Measurements from ENCODE around the gene TLR8. TPM values are rescaled to one million over a fixed set of nuclear protein-coding genes. Genes with fewer than 3 reads are reported as not detected.

The TLR8 gene
- polyA plus RNA-seq (2012; ENCODE audit: insufficient read depth, insufficient read length): not detected

GRCh38 chrX:12906046-12906761, at the start of gene TLR8:
TLR8 (plus strand) TSS chrX:12906620; CDS start chrX:12906707, 87 bp downstream.
- H3K4me3 ChIP-seq (ENCODE audit: low read length): no peak within 1 kb of the TSS
- no peak for DNase-seq (ENCODE audit: low read depth, low spot score)

DNA sequence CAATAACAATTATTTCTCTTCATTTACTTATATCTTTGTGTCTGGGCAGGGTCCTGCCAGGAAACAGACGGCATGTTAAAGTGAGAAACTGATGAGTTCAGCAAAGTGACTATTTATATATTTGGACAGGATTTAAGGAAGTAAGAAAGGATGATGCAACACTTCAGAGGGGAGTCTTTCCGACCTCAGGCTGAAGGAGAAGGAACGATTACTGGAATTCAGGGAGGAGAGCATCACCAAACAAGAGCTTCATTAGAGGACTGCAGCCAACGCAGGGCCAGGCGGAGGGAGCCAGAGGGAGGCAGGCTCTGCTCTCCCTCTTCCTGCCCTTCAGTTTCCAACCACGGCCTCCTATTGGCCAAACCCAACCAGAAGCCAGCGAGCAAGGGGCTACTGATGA, 41.1 kb upstream of the TLR8 start:
- no peak for DNase-seq (ENCODE audit: low read depth, low spot score)

GRCh38 chrX:12866451-12867377, 39.7 kb upstream of the TLR8 start, which contains the start of gene TLR7:
TLR7 (plus strand) TSS chrX:12867072; CDS start chrX:12867579, 507 bp downstream.
- no peak within 1 kb of the TSS for H3K4me3 ChIP-seq (ENCODE audit: low read length)
- no peak for DNase-seq (ENCODE audit: low read depth, low spot score)

More for the DNA sequence above, 41.1 kb upstream of the TLR8 start:
- H3K4me3 ChIP-seq (ENCODE audit: low read length): no peak overlapping the region

DNA sequence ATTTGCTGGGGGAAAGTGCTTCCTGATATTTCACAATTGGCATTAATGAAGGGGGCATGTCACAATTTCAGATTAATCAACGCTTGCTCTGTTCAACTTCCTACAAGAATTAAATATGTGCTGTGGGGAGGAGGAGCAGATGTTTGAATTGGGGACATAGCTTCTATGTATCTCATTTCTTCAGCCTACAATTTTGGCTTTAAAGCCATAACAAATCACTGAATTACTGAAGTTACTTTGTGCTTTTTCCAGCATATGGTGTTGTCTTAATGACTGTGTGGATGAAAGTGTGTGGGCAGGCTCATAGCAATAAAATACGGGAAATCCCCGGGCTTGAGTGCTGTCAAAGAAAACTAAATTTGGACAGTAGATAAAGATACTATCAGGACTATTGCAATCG, 38.7 kb upstream of the TLR8 start:
- no peak overlapping the region for H3K4me3 ChIP-seq (ENCODE audit: low read length)
- DNase-seq (ENCODE audit: low read depth, low spot score): no peak

DNA sequence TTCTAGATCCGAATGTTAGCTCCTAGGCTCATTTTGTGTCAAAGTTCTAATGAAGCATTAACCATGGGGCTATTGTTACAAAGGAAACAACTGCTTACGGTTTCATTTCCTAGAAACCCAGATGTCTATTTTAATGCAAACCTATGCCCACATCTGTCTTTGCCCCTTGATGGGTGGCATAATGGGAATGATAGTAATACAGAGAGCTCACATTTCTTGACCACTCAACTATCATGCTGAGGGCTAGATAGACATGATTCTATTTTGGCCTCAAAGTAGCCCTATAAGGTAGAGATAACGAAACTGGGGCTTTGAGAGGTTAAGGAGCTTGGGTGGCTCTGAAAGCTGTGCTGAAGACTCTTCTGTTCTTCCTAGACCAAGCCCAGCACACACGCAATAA, 37.7 kb upstream of the TLR8 start:
- no peak for DNase-seq (ENCODE audit: low read depth, low spot score)
- H3K4me3 ChIP-seq (ENCODE audit: low read length): no peak overlapping the region

DNA sequence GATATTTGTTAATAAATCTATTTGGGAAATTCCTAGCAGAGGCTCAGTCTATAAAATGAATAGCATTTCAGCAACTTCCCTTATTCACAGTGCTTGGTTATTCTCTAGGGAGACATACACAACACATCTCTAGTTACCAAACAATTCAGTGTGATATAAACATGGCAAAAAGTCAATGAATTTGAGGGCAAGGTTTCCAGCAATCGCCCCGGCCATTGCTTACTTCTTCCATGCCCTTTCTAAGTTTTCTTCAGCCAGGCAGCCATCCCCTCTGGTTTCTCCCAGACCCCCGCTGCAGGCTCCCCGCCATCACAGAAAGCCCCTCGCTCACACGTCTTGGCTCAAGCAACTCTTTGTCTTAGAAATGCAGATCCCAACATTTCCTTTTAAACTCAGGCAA, 35.2 kb upstream of the TLR8 start:
- DNase-seq (ENCODE audit: low read depth, low spot score): no peak
- H3K4me3 ChIP-seq (ENCODE audit: low read length): no peak overlapping the region

DNA sequence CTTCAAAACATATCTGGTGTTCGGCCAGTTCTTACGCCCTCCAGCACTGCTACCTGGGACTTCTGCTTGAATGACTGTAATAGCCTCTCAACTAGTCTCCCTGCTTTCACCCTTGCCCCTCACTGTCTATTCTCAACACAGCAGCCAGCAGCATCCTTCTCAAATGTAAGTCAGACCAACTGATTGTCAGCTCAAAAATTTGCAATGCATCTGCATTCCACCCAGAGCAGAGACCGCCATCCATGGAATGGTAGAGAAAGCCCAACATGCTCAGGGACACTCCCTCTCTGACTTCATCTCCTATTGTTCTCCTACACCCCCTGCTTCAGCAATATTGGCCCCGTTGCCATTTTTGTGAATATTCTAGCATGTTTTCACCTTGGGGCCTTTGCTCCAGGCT, 33.7 kb upstream of the TLR8 start:
- DNase-seq (ENCODE audit: low read depth, low spot score): no peak
- no peak overlapping the region for H3K4me3 ChIP-seq (ENCODE audit: low read length)

GRCh38 chrX:12874581-12874980, 31.8 kb upstream of the TLR8 start:
- no peak for DNase-seq (ENCODE audit: low read depth, low spot score)
- no peak overlapping the region for H3K4me3 ChIP-seq (ENCODE audit: low read length)

DNA sequence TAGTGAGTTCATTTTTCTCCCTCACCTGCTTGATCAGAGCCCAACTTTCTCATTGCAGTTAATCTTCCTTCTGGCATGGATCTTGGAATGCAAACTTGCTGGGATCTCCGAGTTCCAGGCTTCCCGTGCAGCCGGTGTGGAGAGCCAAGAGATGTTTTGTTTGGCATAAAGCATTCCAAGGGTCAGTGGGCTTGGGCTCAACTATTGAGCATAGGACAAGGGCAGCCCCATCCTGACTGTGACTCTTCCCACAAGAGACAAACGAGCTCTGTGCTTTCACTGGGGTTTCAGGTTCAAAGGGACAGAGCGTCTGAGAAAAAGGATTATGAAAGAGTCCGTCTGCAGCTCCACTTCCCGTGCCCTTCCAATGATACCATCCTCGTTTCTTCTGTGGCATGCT, 29.0 kb upstream of the TLR8 start:
- DNase-seq (ENCODE audit: low read depth, low spot score): no peak
- H3K4me3 ChIP-seq (ENCODE audit: low read length): no peak overlapping the region

DNA sequence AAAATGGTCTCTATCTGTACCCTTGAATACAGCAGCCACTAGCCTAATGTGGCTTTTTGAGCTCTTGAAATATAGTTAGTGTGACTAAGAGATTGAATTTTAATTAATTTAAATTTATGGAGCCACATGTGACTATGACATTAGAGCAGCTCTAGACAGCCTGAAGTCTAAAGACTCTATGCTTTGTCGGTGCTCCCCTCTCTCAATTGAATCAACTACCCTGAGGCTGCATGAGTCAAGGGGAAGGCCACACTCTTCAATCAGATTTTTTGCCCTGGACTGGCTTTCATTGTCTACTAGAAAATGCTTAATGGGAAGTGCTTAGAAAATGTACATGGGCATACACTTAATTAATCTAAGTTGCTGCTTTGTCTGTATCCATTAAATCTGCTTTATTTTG, 27.9 kb upstream of the TLR8 start:
- no peak overlapping the region for H3K4me3 ChIP-seq (ENCODE audit: low read length)
- no peak for DNase-seq (ENCODE audit: low read depth, low spot score)

GRCh38 chrX:12881914-12882313, 24.5 kb upstream of the TLR8 start:
- H3K4me3 ChIP-seq (ENCODE audit: low read length): no peak overlapping the region
- DNase-seq (ENCODE audit: low read depth, low spot score): no peak

DNA sequence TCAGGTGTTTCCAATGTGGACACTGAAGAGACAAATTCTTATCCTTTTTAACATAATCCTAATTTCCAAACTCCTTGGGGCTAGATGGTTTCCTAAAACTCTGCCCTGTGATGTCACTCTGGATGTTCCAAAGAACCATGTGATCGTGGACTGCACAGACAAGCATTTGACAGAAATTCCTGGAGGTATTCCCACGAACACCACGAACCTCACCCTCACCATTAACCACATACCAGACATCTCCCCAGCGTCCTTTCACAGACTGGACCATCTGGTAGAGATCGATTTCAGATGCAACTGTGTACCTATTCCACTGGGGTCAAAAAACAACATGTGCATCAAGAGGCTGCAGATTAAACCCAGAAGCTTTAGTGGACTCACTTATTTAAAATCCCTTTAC, 20.9 kb upstream of the TLR8 start:
- no peak for DNase-seq (ENCODE audit: low read depth, low spot score)
- no peak overlapping the region for H3K4me3 ChIP-seq (ENCODE audit: low read length)

GRCh38 chrX:12886545-12886944, 19.9 kb upstream of the TLR8 start:
- no peak for DNase-seq (ENCODE audit: low read depth, low spot score)
- H3K4me3 ChIP-seq (ENCODE audit: low read length): no peak overlapping the region

DNA sequence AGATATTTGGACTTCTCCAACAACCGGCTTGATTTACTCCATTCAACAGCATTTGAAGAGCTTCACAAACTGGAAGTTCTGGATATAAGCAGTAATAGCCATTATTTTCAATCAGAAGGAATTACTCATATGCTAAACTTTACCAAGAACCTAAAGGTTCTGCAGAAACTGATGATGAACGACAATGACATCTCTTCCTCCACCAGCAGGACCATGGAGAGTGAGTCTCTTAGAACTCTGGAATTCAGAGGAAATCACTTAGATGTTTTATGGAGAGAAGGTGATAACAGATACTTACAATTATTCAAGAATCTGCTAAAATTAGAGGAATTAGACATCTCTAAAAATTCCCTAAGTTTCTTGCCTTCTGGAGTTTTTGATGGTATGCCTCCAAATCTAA, 19.3 kb upstream of the TLR8 start:
- DNase-seq (ENCODE audit: low read depth, low spot score): no peak
- H3K4me3 ChIP-seq (ENCODE audit: low read length): no peak overlapping the region

GRCh38 chrX:12887767-12888166, 18.7 kb upstream of the TLR8 start:
- H3K4me3 ChIP-seq (ENCODE audit: low read length): no peak overlapping the region
- no peak for DNase-seq (ENCODE audit: low read depth, low spot score)

DNA sequence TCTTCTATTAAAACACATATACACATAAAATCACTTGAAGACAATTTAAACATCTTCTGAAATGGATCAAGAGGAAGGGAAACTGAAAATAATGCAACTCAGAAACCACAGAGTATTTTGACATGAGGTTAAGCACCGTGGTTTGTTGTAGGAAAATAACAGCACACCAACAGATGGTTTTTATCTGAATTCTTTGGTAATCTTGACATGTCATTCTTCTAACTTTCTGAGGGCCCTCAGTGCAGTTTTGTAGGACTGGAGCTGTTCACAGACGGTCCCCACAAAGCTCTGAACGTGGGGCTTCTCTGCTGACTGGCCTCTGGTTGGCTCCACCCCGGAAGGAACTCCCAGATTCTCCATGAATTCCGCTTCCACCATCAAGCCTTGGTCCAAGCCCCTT, 16.0 kb upstream of the TLR8 start:
- no peak overlapping the region for H3K4me3 ChIP-seq (ENCODE audit: low read length)
- DNase-seq (ENCODE audit: low read depth, low spot score): peak; percentile 70

DNA sequence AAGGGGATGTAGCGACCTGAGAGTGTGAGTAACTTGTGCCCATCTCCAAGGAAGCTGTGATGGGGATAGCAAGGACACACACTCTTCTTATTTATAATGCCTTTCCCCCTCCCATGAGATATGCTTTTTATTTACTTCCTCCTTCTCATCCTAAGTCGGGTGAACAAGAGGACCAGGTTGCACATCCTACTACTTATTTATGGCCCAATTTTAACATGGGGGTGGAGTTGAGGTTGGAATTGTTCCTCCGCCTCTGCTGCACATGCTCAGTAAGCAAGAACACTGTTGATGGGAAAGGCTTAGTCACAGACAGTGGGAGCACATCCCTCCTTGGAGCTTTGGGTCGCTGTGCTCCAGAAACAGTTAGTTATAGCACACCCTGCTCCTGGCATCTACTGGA, 15.2 kb upstream of the TLR8 start:
- no peak overlapping the region for H3K4me3 ChIP-seq (ENCODE audit: low read length)
- no peak for DNase-seq (ENCODE audit: low read depth, low spot score)

- DNase-seq (ENCODE audit: low read depth, low spot score): peak; percentile 84
These were observed 14.4 kb upstream of the TLR8 start for GRCh38 chrX:12891915-12892506.

GRCh38 chrX:12892716-12893115, 13.7 kb upstream of the TLR8 start:
- DNase-seq (ENCODE audit: low read depth, low spot score): no peak
- H3K4me3 ChIP-seq (ENCODE audit: low read length): no peak overlapping the region

More at GRCh38 chrX:12891915-12892506, 14.4 kb upstream of the TLR8 start:
- H3K4me3 ChIP-seq (ENCODE audit: low read length): no peak overlapping the region
